Activated T-cell treated with anti-CD3 and anti-CD28 coated beads, Interleukin-2, amount 50 U/mL, for 48 hours (primary cell): ENCODE data around the gene SDK1.

Source experiments
- DNase-seq, 2 experiments: peaks; one replicate each; pipeline ENCODE4 v3.0.0-alpha.2; 2020

Gene SDK1

DNA sequence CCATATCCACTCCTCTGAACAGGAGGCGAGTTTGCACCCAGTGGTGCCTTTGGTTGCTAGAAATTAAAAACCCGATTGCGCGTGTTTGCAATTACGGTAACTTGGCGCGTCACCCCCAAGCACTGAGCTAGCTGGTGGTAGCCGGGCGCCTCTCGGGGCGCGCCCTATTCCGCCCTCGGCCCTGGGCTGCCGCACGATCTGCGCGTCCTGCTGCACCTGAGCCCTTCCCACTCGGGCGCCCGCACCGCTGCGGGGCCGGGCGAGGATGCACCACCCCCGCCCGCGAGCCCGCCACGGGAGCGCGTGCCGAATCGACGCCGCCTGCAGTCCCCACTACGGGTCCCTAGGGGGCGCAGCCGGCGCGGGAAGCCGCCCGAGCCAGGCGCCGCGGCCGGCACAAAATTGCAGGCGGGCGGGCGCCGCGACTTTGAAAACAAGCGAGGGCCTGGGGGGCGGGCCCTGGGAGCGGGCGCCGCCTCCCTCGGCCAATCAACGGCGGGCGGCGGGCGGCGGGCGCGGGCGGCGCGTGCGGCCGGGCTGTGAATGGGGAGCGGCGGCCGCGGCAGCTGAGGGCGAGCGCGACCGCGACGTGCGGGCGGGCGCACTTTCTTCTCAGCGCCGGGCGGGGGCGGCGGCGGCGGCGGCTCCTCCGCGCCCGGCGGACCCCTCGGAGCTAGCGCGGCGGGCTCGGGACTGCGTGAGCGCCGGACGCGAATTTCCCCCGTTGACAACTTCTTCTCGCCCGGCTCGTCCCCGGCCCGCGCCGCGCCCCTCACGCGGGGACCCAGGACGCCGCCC, at the start of gene SDK1:
Gene SDK1, plus strand, starts transcription at position 602 of the 798 bp plus-strand sequence. CDS start 335 bp downstream, outside the sequence.
- DNase-seq: peak; percentile 93 to 95

- DNase-seq: no peak
Measured at GRCh38 chr7:3254718-3255117, 46.3 kb upstream of the SDK1 start.

DNA sequence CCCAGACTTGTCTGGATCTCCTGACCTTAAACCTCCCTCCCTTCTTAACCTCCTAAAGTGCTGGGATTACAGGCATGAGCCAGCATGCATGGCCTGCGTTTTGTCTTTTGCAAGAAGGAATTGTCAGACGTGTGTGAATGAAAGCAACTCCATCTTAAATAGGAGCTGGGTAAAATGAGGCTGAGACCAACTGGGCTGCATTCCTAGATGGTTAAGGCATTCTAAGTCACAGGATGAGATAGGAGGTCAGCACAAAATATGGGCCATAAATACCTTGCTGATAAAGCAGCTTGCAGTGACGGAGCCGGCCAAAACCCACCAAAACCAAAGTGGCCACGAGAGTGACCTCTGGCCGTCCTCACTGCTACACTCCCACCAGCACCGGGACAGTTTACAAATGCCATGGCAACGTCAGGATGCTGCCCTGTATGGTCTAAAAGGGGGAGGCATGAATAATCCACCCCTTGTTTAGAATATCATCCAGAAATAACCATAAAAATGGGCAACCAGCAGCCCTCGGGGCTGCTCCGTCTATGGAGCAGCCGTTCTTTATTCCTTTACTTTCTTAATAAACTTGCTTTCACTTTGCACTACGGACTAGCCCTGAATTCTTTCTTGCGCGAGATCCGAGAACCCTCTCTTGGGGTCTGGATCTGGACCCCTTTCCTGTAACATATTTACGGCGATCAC, 41.2 kb upstream of the SDK1 start:
- no peak for DNase-seq

- DNase-seq: no peak
Measured at GRCh38 chr7:3260401-3260715, 40.7 kb upstream of the SDK1 start.

- DNase-seq: no peak
Measured at GRCh38 chr7:3264693-3265339, 36.2 kb upstream of the SDK1 start.

- no peak for DNase-seq
Measured at GRCh38 chr7:3265388-3265787, 35.7 kb upstream of the SDK1 start.

- no peak for DNase-seq
Measured at GRCh38 chr7:3266240-3266639, 34.8 kb upstream of the SDK1 start.

- no peak for DNase-seq
Measured at GRCh38 chr7:3267966-3268690, 32.9 kb upstream of the SDK1 start.

- no peak for DNase-seq
Measured at GRCh38 chr7:3270362-3270761, 30.7 kb upstream of the SDK1 start.

GRCh38 chr7:3271298-3271697, 29.8 kb upstream of the SDK1 start:
- no peak for DNase-seq

DNA sequence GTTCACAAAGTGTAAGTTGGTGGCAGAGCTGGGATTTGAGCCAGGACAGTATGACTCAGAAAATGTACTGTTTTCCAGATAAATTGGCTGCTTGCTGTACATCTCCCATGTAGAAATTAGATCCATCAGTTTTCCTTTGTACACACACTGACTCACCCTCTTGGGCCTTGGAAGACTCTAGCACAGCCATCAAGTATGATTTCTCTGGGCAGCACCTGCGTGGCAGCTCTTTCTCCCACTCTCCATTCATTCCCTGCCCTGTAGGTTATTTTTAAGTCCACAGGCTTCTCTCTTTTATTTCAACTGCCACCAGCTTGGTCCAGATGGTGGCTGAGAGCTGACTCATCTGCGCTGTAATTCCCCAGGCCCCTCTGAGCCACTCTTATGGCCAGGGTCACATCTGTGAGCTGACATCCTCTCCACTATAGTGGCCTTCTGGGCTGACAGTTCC, 28.3 kb upstream of the SDK1 start:
- no peak for DNase-seq

- DNase-seq: no peak
Measured at GRCh38 chr7:3274131-3274530, 26.9 kb upstream of the SDK1 start.

DNA sequence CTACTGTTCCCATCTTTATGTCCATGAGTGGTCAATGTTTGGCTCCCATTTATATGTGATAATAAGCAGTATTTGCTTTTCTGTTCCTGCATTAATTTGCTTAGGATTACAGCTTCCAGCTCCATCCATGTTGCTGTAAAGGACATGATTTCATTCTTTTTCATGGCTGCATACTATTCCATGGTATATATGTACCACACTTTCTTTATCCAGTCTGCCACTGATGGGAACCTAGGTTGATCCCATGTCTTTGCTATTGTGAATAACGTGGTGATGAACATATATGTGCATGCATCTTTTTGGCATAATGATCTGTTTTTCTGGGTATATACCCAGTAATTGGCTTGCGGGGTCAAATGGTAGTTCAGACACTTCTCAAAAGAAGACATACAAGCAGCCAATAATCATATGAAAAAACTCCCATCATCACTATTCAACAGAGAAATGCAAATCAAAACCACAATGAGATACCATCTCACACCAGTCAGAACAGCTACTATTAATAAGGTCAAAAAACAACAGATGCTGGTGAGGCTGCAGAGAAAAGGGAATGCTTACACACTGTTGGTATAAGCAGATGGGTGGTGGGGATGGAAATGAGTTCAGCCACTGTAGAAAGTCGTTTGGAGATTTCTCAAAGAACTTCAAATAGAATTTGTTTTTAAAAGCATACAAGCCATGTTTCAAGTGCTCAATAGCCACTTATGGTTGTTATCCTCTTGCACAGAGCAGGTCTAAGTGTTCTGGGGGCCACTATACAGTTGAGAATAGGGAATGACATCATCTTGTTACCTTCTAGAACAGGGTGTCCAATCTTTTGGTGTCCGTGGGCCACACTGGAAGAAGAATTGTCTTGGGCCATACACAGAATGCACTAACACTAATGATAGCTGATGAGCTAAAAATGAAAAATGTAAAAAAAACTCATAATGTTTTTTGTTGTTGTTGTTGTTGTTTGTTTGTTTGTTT, 23.2 kb upstream of the SDK1 start:
- DNase-seq: no peak

GRCh38 chr7:3279147-3279818, 21.8 kb upstream of the SDK1 start:
- no peak for DNase-seq

DNA sequence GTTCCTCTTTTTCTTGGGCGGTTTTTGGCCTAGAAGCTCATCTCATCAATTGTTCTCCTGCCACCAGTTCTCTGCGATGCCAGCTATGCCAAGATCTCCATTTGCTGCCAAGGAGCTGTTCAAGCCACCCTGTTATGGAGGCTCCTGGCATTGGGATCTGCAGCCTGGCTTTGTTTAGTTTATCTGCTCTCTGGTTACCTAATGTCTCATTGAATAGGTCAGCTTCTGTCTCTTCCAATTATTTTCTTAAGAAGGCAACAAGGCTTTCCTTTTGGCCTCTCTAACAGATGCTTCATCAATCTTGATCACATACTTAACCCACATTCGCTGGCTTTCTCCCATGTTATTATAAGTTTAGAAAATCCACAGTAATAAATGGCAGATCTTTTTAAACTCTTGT, 20.6 kb upstream of the SDK1 start:
- no peak for DNase-seq

DNA sequence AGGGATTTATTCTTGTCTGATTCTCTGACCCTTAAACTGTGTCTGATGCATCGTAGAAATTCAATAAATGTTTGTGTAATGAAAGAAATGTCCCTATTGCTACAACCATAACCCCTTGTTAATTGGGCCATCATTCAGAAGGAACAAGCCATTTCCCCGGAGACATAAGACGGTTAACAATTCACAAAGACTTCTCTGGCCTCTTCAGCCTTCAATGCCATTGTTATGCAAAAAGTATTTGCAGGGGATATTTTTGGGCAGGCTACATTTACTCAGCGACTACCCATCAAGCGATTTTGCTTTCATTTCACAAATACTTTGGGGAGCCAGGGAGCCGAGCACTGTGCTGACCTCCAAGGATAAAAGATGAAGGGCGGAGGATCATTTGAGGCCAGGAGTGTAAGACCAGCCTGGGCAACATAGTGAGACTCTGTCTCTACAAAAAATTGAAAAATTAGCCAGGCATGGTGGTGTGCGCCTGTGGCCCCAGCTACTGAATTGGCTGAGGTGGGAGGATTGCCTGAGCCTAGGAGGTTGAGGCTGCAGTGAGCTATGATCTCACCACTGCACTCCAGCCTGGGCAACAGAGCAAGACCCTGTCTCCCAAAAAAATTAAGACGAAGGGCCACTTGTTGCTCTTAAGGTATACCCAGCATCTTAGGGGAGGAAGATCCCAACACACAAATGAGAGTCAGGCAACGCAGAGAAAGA, 20.0 kb upstream of the SDK1 start:
- DNase-seq: no peak

GRCh38 chr7:3282457-3282856, 18.6 kb upstream of the SDK1 start:
- DNase-seq: no peak

DNA sequence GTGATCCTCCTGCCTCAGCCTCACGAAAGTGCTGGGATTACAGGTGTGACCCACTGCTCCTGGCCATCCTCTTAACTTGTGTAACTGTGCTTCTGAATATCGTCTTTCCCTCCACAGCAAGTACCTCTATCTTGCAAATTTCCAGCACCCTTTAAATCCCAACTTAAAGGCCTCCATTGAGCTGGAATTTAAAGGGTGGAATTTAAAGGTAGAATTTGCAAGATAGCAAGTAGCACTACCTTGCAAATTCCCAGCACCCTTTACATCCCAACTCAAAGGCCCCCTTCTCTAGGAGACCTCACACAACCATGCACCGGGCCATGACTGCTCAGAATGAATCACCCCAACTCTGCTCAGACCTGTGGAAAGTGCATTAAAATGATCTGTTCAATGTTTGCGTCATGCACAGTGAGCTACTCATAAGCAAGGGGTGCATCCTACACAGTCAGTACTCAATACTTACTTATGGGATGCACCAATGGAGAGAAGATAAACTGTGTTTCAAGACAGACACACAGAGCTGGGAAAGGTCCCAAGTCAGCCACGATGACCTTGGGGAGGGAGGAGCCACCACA, 17.8 kb upstream of the SDK1 start:
- no peak for DNase-seq

DNA sequence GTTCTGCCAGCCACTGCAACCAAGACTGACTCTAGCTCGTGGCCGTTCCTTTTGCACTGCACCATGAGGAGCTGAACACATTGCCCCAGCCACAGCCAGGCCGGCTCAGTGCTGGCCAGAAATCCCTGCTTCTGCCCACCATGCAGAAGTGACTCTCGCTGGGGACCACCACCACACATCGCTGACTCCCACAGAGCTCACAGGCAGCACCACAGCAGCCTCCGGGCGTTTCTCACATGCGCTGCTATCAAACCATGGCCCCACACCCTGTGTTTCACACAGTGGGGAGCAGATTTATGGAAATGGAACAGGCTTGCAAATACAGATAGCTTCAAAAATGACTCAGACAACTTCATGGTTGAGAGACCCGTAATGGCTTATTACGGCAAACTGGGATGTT, 15.4 kb upstream of the SDK1 start:
- DNase-seq: no peak

GRCh38 chr7:3289996-3290395, 11.1 kb upstream of the SDK1 start:
- no peak for DNase-seq

DNA sequence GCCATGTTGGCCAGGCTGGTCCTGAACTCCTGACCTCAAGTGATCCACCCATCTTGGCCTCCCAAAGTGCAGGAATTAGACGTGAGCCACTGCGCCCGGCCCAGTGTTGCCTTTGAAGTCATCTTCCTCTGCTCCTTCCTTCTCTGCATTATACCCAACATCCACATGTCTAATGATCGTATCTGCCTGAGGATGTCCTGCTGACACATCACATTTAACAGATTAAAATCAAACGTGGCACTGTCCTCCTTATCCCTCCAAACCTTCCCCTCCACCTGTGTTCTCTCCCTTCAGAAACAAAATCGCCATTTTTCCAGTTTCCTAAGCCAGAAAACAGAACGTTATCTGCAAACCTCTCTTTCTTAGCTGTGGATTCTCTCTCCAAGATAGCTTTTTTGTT, 8.4 kb upstream of the SDK1 start:
- no peak for DNase-seq
